ENCODE results near the gene PPP1R37. TPM values are rescaled to one million over a fixed set of nuclear protein-coding genes. Genes with fewer than 3 reads are reported as not detected.
"Not testable (repeated sequence)": the region's sequence is repeated elsewhere in the genome, so short reads cannot be mapped to it uniquely, and the experiment has no call there.

Gene PPP1R37
- total RNA-seq, 1 donor from 2014 or later = 38.6 TPM

DNA sequence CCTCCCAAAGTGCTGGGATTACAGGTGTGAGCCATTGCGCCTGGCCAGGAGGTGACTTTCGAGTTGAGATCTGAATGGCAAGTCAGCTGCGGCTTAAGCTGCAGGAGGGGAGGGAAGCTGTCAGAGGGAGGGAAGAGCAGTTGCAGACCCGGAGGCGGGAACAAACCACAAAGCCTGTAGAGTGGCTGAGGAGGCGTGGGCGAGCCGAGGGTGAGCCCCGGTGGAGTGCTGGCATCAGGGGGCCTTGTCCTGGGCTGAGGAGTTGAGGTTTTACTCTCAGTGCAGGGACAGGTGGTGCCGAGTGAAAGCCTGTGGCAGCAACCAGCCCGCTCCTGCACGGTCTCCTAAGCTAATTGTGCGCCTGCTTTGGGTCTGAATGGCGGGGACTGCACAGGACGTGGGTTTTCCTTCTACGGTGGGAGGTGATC, 24.2 kb downstream of the PPP1R37 start:
- TF ChIP-seq, protein P1, sequence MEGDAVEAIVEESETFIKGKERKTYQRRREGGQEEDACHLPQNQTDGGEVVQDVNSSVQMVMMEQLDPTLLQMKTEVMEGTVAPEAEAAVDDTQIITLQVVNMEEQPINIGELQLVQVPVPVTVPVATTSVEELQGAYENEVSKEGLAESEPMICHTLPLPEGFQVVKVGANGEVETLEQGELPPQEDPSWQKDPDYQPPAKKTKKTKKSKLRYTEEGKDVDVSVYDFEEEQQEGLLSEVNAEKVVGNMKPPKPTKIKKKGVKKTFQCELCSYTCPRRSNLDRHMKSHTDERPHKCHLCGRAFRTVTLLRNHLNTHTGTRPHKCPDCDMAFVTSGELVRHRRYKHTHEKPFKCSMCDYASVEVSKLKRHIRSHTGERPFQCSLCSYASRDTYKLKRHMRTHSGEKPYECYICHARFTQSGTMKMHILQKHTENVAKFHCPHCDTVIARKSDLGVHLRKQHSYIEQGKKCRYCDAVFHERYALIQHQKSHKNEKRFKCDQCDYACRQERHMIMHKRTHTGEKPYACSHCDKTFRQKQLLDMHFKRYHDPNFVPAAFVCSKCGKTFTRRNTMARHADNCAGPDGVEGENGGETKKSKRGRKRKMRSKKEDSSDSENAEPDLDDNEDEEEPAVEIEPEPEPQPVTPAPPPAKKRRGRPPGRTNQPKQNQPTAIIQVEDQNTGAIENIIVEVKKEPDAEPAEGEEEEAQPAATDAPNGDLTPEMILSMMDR (conservative IDR thresholded peaks at IDR 0.05) = no peak
- Mint-ChIP-seq H3K4me1 (peaks cover 5% of the 10 kb centered on the region), H3K27ac (ENCODE audit: unreplicated experiment) (no peak overlapping the region), H3K36me3 (ENCODE audit: low read depth) (no peaks in the 10 kb centered on the region), H3K9me3 (no peaks in the 10 kb centered on the region), H3K4me3 (no peak overlapping the region), H3K27me3 (ENCODE audit: low read depth) (no peaks in the 10 kb centered on the region)
- DNase-seq (ENCODE audit: low read depth, low spot score) = no peak

DNA sequence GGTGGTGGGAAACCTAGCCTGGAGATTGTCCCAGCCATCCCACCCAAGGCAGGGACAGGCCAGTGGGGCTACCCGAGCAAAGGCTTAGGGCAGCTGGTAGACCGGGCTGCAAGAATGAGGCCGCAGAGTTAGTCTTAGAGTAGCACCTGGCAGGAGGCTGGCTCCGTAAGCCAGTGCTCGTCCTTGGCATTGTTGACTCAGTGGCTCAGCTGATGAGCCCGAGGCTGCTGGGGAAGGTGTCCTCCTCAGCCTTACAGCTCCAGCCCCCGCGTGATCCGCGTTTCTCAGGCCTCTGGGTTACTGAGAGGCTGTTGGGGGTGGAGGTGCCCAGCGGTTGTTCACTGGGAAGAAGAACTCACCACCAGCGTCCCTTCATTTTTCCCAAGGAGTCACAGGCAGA, 24.7 kb downstream of the PPP1R37 start:
- Mint-ChIP-seq H3K36me3 (ENCODE audit: low read depth) (no peaks in the 10 kb centered on the region), H3K4me1 (peaks cover 5% of the 10 kb centered on the region), H3K27me3 (ENCODE audit: low read depth) (no peaks in the 10 kb centered on the region), H3K4me3 (no peak overlapping the region), H3K9me3 (no peaks in the 10 kb centered on the region), H3K27ac (ENCODE audit: unreplicated experiment) (no peak overlapping the region)
- DNase-seq (ENCODE audit: low read depth, low spot score) = no peak
- TF ChIP-seq, protein P1 (conservative IDR thresholded peaks at IDR 0.05) = no peak

DNA sequence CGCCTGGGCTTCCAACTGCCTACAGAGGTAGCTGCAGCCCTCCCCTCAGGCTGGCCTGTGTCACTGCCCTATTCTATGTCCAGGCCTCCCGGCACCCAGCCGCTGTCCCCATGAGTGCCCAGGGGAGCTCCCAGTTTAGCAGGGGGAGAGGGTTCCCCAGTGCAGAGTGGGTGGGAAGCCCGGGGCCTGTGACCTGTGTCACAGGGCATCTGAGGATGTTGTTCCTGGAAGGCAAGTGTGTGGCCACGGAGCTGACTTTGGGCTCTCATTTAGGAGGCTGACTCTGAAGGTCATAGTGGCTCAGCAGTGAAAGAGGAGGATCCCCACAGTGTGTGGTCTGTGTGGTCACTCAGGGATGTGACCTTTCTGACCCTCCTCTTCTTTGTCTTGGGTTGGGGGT, 25.1 kb downstream of the PPP1R37 start:
- peaks cover 5% of the 10 kb centered on the region for H3K4me1 Mint-ChIP-seq
- H3K36me3 Mint-ChIP-seq (ENCODE audit: low read depth) = no peaks in the 10 kb centered on the region
- no peak for DNase-seq (ENCODE audit: low read depth, low spot score)
- H3K27me3 Mint-ChIP-seq (ENCODE audit: low read depth) = no peaks in the 10 kb centered on the region
- H3K4me3 Mint-ChIP-seq = no peak overlapping the region
- no peak overlapping the region for H3K27ac Mint-ChIP-seq (ENCODE audit: unreplicated experiment)
- H3K9me3 Mint-ChIP-seq = no peaks in the 10 kb centered on the region
- TF ChIP-seq, protein P1 (conservative IDR thresholded peaks at IDR 0.05) = no peak

DNA sequence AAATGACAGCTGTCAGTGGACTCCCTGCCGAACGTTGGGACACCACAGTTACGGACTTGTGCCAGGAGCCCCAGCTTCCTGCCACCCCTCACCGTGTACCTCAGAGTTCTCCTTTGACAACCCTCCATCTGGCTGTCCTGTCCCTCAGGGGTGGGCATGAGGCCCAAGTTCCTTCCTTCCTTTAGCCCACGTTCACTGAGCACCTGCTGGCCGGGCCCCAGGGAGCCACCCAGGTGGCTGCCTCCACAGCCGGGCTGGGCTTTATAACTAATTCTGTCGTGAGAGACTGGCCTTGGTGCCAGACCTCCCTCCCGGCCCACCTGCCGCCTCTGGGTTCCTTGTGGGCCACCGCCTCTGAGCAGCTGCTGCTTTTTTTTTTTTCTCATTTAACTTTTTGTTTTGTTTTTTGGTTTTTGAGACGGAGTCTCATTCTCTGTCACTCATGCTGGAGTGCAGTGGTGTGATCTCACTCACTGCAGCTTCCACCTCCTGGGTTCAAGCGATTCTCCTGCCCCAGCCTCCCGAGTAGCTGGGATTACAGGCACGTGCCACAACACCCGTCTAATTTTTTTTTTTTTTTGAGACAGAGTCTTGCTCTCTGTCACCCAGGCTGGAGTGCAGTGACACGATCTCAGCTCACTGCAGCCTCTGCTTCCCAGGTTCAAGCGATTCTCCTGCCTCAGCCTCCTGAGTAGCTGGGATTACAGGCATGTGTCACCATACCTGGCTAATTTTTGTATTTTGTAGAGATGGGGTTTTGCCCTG, 25.8 kb downstream of the PPP1R37 start:
- H3K4me1 Mint-ChIP-seq; H3K27ac Mint-ChIP-seq (ENCODE audit: unreplicated experiment); H3K9me3 Mint-ChIP-seq; H3K4me3 Mint-ChIP-seq; H3K27me3 Mint-ChIP-seq (ENCODE audit: low read depth); H3K36me3 Mint-ChIP-seq (ENCODE audit: low read depth); DNase-seq (ENCODE audit: low read depth, low spot score): not testable (repeated sequence)

DNA sequence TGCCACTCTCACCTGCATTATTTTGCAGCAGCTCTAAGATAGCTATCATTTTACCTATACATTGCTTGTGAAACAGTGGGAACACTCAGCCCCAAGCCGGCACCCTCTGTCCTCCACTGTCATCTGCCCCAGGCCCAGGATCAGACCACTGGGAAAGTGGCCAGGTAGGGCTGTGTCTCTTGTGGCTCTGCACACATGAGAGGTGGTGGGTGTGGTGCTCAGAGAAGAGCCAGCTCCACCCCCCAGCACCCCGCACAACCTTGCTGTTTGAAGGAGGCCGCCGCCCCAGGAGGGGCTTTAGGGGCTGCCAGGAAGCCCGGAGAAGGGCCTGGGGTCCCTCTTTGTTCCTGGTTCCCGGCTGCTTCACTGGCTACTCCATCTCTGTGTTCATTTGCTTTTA, 26.6 kb downstream of the PPP1R37 start:
- H3K4me3 Mint-ChIP-seq = no peak overlapping the region
- TF ChIP-seq, protein P1 (conservative IDR thresholded peaks at IDR 0.05) = no peak
- H3K27ac Mint-ChIP-seq (ENCODE audit: unreplicated experiment) = no peak overlapping the region
- peaks cover 5% of the 10 kb centered on the region for H3K4me1 Mint-ChIP-seq
- H3K27me3 Mint-ChIP-seq (ENCODE audit: low read depth) = no peaks in the 10 kb centered on the region
- H3K9me3 Mint-ChIP-seq = no peaks in the 10 kb centered on the region
- H3K36me3 Mint-ChIP-seq (ENCODE audit: low read depth) = no peaks in the 10 kb centered on the region
- no peak for DNase-seq (ENCODE audit: low read depth, low spot score)

DNA sequence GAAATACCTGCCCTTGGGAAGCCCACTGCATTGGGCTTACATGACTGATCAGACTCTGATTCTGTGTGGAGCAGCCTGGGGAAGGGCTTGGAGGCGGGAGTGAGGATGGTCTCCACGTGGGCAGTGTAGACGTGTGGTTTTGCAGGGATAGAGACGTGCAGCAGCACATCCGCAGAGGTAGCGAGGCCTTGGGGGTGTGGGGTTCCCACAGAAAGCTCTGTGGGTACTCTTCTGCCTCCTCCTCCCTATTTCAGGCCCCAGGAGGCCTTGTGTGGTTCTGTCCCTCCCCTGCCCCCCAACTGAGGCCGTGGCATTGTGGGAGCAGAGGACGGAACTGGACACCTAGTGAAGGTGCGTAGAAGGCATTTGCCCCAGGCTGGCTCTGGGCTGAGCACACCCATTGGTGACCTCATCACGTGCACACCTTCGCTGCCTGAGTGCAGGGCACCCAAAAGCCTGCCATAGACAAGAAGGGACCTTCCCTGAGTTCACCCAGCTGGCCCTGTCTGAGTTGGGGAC, 28.9 kb downstream of the PPP1R37 start:
- TF ChIP-seq, protein P1 (conservative IDR thresholded peaks at IDR 0.05) = no peak
- H3K4me3 Mint-ChIP-seq = no peak overlapping the region
- H3K27ac Mint-ChIP-seq (ENCODE audit: unreplicated experiment) = no peak overlapping the region
- no peaks in the 10 kb centered on the region for H3K27me3 Mint-ChIP-seq (ENCODE audit: low read depth)
- H3K9me3 Mint-ChIP-seq = no peaks in the 10 kb centered on the region
- no peaks in the 10 kb centered on the region for H3K36me3 Mint-ChIP-seq (ENCODE audit: low read depth)
- H3K4me1 Mint-ChIP-seq = peaks cover 4% of the 10 kb centered on the region
- no peak for DNase-seq (ENCODE audit: low read depth, low spot score)

All from neural crest cell (in vitro differentiated cells).